Measurements from ENCODE around the gene AHDC1.

- TF ChIP-seq CTCF (IDR thresholded peaks at IDR 0.05; ENCODE audit: borderline replicate concordance, extremely low read depth, low read length, poor library complexity, severe bottlenecking): no peak
- no peak for TF ChIP-seq EZH2 (IDR thresholded peaks at IDR 0.05; ENCODE audit: borderline replicate concordance, low read depth, low read length, severe bottlenecking)
These were observed 55.6 kb downstream of the AHDC1 start for GRCh38 chr1:27548136-27548853.
